Kidney glomerular epithelial cell (primary cell): ENCODE measurements around the gene LATS2.
A peak's percentile ranks its signal among the peaks of the same experiment; 100 is the strongest.

Experiments used
- DNase-seq: peaks from one replicate; lab custom pipeline; 2025; lab: John Stamatoyannopoulos, UW

The LATS2 gene

DNA sequence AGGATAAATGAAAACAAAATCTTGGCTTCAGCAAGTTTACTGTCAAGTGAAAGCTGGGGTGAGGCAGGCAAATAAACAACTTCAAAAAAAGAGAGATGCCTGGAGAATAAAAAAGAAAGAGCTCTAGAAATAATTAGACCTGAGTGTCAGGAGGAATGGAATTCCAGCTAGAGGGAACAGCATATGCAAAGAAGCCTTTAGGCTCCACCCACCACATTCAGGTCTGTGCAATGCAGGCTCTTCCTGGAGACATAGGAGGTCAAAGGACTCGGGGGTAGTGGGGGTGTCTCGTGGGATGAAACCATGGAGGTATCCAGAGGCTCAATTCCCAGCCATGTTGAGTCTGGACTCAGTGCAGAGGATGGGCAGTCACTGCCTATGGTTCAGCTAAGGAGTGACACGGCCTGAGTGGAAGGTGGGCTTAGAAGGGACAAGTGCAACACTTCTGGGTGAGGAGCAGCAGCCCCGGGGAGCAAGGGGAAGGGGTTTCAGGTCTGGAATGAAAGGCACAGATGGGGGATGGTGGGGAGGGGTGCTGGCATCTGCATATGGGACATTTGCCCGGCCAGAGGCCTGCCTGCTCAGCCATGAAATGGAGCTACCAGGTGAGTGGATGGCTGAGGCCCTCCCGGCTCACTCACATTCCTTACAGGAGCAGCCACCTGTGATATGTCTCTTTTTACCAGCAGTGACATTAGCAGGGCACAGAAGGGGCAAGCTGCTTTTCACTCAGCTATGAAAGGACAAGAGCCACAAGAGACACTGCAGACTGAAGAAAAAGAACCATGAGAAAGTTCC lies 12.3 kb downstream of the LATS2 start:
- no peak for DNase-seq

GRCh38 chr13:21047591-21048282 lies 13.6 kb downstream of the LATS2 start:
- DNase-seq = no peak

DNA sequence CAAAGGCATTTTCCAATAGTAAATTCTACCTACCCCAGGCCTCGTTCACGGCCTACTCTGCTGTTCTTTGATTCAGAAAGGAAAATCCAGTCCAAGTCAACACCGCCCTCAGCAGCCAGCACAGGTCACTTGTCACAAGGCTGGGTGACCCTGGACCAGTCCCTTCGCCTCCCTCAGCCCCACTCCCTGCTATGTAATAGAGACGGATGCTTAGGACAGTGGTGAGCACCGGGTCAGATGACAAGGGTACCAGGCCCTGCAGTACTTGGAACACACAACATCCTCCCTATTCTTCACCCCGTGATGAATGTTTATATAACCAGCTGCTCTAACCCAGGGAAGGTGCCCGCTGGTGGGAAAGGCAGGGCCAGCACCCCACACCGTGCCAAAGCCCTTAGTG lies 14.3 kb downstream of the LATS2 start:
- no peak for DNase-seq

GRCh38 chr13:21046203-21046602 lies 15.2 kb downstream of the LATS2 start:
- no peak for DNase-seq

- no peak for DNase-seq
Observed at GRCh38 chr13:21045100-21045499, 16.3 kb downstream of the LATS2 start.

DNA sequence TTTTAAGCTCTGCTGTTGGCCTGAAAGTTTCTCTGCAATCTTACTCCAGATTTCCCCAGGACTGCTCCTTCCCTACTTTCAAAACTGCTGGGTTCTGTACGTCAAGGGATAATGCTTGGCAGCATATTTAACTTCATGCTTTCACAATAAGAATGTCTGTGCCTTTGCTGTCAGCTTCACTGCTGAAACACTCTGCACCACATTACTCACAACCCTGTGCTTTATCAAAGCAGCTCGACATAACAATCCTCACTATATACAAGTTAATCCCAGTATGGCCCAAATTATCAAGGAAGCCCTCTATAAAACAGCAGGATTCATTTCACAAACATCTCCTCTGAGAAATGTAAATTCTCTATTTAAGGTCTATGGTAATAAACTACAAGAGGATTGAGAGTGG lies 17.5 kb downstream of the LATS2 start:
- no peak for DNase-seq

DNA sequence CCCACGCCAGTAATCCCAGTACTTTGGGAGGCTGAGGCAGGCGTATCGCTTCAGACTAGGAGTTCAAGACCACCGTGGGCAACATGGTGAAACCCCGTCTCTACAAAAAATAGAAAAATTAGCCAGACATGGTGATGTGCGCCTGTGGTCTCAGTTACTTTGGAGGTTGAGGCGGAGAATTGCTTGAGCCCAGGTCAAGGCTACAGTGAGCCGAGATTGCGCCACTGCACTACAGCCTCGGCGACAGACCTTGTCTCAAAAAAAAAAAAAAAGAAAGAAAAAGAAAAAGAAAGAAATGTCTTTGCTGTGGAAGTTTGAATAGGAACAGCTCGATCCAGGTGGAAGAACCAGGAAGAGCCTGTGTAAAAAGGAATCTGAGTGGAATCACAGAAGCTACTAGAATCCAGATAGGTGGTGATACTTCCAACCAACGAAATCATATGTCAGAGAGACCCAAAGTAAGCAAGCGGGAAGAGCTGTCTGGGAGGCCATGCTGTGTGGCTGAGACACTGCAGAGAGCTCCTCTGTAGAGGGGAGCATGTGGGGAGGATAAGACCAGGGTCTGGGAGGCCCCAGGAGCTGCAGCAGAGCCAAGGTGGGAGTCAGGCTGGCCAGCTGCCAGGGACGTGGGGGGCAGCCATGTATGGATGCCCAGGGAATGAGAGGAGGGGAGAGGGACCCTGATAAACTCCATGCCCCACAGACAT lies 21.1 kb downstream of the LATS2 start:
- DNase-seq = no peak

DNA sequence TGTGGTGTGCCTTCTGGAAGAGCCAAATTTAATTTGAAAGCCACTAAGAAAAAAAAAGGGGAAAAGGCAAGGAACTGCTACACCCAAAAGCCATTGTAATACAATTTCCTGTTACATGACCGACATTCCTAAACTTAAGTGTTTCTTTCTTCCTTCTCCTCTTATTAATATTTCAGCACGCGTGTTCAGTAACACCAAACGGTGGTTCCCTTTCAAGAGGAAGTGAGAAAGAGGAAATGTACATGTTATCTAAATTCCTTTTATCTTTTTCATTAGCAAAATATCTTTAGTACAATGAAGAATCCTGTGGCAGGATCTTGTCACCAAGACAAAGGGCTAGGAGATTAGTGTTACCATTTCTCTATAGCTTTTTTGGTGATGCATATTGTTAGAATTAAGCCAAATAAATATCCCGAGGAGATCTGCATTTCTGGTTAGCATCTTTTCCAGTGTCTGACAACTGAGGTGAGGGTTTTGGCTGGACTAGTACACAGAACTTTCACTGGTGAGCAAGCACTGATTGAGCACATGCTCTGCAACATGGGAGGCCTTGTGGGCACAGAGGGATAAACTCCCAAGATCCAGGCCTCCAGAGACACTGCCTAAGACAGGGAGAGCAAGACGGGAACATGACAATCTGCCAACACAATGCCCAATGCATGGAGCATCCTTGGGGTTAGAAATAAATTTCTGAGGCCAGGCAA lies 22.1 kb downstream of the LATS2 start:
- no peak for DNase-seq

- DNase-seq = no peak
Observed at GRCh38 chr13:21037656-21038055, 23.7 kb downstream of the LATS2 start.

GRCh38 chr13:21035498-21035897 lies 25.9 kb downstream of the LATS2 start:
- no peak for DNase-seq

GRCh38 chr13:21034603-21035191 lies 26.7 kb downstream of the LATS2 start:
- peak; percentile 39 for DNase-seq

GRCh38 chr13:21033856-21034602 lies 27.4 kb downstream of the LATS2 start:
- peak; percentile 69 for DNase-seq

DNA sequence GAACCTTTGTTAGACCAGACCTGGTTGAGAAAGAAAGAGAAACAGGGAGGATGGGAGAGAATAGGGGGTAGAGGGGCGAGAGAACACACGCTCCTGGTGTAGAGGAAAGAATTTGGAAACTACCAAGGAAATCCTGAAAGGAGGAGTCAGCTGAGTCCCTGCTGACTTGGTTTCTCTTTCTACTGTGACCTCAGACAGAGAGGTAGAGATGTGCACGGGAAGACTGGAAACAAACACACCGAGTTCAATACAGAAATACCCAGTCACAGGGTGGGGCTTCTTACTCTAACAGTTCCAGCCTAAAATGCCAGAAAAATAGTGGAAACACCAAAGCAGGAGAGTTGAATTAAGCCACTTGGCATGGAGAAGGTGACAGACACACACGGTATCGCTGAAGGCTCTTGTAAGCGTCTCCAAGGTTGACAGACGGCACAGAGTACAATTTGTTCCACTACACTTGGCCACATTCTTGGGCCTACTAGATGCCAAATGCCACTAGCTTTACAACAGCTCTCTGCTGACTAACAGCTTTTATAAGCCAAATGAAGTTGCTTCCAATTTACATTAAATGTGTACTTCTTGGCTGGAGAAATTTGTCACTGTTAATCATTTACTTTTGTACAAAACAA lies 28.1 kb downstream of the LATS2 start:
- DNase-seq = no peak

DNA sequence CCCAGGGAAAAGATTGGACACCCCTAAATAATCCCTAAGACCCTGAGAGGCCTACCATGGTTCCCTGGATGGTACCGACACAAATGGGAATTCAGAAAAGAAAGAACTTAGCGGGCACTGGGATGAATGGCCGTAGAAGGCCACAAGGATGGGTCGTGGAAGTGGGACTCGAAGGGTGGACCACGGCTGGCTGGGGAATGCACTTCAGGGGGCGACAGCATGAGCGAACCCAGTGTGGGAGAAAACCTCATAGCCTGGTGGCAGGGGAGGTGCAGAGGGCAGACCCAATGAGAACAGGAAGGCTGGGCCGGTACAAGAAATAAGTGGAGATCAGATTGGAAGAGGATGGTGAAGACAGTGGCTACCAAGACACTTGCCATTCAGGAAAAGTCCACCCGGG lies 28.7 kb downstream of the LATS2 start:
- DNase-seq = no peak

GRCh38 chr13:21031594-21032275 lies 29.7 kb downstream of the LATS2 start:
- no peak for DNase-seq

DNA sequence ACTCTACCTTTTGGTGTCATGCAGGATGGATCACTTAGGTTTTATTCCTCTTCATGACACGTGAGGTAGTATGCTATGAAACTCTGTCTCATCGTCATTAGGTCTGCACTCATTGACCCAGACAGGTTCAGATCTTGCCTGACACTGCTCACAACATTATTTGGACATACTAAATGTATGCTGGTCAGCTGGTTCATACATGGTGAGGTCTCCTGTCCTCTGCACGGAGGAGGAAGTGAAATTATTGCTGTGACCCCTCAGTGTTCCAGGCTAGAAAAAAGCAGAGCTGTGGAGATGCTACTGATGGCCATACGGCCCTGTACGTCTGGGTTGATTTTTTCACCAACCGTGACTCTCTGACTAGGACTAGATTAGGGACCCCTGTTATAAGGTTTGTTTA lies 35.8 kb downstream of the LATS2 start:
- no peak for DNase-seq

GRCh38 chr13:21022056-21022979 lies 39.1 kb downstream of the LATS2 start:
- DNase-seq = no peak

- no peak for DNase-seq
Observed at GRCh38 chr13:21020581-21020980, 40.8 kb downstream of the LATS2 start.

- no peak for DNase-seq
Observed at GRCh38 chr13:21020176-21020575, 41.2 kb downstream of the LATS2 start.
